ENCODE results near the gene RSPH3.

The RSPH3 gene

DNA sequence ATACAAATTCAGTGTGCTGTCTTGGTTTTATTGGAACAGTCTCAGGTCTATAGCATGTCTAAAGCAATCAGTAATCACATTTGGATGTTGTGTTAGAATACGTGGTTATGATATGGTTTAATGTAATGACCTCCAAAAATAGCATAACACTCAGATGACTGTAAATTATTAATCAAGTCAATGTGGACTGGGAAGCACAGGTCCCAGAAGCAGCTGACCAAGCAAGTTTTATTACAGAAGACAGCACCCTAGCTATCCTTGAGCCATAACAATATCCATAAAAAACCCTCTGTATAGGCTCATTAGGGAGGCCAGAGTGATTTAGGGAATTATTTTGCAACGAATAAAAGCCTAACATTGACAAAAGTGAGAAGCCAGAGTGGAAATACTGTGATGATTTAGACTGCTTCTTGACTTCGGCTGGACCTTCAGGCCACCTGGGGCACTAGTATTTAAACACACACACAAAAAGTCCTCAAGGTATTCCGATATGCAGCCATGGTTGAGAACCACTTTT, 66.9 kb downstream of the RSPH3 start:
- no peak for DNase-seq

DNA sequence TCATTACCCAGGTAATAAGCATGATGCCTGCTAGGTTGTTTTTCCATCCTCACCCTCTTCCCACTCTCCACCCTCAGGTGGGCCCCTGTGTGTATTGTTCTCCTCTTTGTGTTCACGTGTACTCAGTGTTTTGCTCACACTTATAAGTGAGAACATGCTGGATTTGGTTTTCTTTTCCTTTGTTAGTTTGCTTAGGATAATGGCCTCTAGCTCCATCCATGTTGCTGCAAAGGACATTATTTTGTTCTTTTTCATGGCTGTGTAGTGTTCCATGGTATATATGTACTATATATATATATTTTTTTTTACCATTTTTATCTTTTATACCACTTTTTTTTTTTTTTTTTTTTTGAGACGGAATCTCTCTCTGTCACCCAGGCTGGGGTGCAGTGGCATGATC, 71.9 kb downstream of the RSPH3 start:
- no peak for DNase-seq

DNA sequence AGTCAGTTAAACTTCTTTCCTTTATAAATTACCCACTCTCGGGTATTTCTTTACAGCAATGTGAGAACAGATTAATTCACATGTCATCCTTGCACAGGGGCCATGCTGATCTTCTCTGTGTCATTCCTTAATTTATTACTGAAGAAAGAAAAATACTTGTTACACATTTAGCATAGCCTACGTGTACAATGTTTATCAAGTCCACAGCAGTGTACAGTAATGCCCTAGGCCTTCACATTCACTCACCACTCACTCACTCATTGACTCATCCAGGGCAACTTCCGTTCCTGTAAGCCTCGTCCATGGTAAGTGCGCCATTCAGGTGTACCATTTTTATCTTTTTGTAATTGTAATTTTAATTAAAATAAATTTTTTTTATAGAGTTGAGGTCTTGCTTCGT, 73.6 kb downstream of the RSPH3 start:
- DNase-seq: no peak

DNA sequence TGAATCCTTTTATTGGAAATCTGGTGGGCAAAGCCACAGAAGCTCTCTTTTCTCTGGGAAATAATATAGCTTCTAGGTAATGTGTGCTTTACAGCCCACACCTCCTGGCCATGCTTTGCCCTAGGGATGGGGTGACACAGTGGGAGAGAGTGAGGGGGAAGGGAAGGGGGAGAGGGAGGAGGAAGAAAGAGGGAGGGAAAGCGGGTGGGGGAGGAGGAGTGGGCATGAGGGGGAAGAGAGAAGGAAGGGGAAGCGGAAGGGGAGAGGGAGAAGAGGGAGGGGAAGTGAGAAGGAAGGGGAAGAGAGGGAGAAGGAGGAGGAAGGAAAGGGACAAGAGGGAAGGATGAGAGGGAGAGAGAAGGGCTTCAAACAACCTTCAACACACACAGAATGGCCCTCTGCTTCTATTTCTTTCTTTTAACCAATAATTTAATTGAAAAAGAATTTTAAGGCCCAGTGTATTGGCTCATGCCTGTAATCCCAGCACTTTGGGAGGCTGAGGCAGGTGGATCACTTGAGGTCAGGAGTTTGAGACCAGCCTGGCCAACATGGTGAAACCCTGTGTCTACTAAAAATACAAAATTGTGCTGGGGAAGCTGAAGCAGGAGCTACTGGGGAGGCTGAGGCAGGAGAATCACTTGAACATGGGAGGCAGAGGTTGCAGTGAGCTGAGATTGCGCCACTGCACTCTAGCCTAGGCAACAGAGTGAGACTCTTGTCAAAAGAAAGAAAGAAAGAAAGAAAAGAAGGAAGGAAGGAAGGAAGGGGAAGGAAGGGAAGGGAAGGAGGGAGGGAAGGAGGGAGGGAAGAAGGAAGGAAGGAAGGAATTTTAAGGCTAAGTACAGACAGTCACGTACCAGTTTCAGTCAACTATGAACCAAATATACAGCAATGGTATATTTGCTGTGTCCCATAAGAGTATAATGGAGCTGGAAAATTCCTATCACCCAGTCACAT, 75.2 kb downstream of the RSPH3 start:
- no peak for DNase-seq

DNA sequence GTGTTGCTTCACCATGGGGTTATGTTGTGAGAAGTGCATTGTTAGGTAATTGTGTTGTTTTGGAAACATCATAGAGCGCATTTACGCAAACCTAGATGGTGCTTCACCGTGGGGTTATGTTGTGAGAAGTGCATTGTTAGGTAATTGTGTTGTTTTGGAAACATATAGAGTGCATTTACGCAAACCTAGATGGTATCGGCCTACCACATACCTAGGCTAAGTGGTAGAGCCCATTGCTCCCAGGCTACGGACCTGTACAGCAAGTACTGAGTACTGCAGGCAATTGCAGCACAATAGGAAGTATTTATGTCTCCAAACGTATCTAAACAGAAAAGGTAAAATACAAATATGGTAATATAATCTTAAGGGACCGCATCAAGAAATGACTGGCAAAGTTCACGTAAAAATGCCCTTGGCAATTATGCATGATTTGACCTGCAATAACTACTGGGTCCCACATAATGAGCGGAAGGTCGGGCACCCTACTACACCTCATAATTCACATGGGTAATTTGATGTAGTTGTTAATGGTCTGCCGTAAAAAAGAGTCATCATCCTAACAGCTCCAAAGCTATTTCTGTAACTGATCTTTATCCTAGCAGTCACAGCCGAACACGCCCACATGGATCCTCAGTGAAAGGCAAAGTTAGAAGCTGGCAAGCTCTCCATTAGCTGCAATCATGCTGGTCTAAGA, 76.0 kb downstream of the RSPH3 start:
- DNase-seq: no peak

All from DMS79 (cell line).